Measurements from ENCODE around the gene FYCO1. TPM values are rescaled to one million over a fixed set of nuclear protein-coding genes. Genes with fewer than 3 reads are reported as not detected.

FYCO1 gene
- total RNA-seq, 1 donor from 2014 or later: 7.9 TPM

- Histone ChIP-seq H3K27me3 (ENCODE audit: control insufficient read depth, insufficient read depth, low read length) (no peaks in the 10 kb centered on the region), H3K4me3 (ENCODE audit: low read depth, low read length) (no peak overlapping the region), H3K36me3 (ENCODE audit: control insufficient read depth, insufficient read depth, low read length) (no peaks in the 10 kb centered on the region)
- TF ChIP-seq CTCF (IDR thresholded peaks at IDR 0.05; ENCODE audit: insufficient read depth, low read length, severe bottlenecking): no peak
- DNase-seq (ENCODE audit: low read depth) (no peak), FAIRE-seq (no peak)
These were observed 5.4 kb downstream of the FYCO1 start for GRCh38 chr3:45990181-45990580.

GRCh38 chr3:45988804-45989203, 6.8 kb downstream of the FYCO1 start:
- Histone ChIP-seq H3K36me3 (ENCODE audit: control insufficient read depth, insufficient read depth, low read length) (peaks cover 5% of the 10 kb centered on the region), H3K4me3 (ENCODE audit: low read depth, low read length) (no peak overlapping the region), H3K27me3 (ENCODE audit: control insufficient read depth, insufficient read depth, low read length) (no peaks in the 10 kb centered on the region)
- FAIRE-seq: no peak
- DNase-seq (ENCODE audit: low read depth): peak; percentile 96
- no peak for TF ChIP-seq CTCF (IDR thresholded peaks at IDR 0.05; ENCODE audit: insufficient read depth, low read length, severe bottlenecking)

GRCh38 chr3:45988362-45988761, 7.3 kb downstream of the FYCO1 start:
- no peak for TF ChIP-seq CTCF (IDR thresholded peaks at IDR 0.05; ENCODE audit: insufficient read depth, low read length, severe bottlenecking)
- DNase-seq (ENCODE audit: low read depth) (no peak), FAIRE-seq (peak; percentile 64)
- no peak overlapping the region for H3K4me3 ChIP-seq (ENCODE audit: low read depth, low read length)
- H3K27me3 ChIP-seq (ENCODE audit: control insufficient read depth, insufficient read depth, low read length): no peaks in the 10 kb centered on the region
- peaks cover 5% of the 10 kb centered on the region for H3K36me3 ChIP-seq (ENCODE audit: control insufficient read depth, insufficient read depth, low read length)

- no peak for TF ChIP-seq CTCF (IDR thresholded peaks at IDR 0.05; ENCODE audit: insufficient read depth, low read length, severe bottlenecking)
- H3K4me3 ChIP-seq (ENCODE audit: low read depth, low read length): no peak overlapping the region
- no peak for FAIRE-seq
- H3K36me3 ChIP-seq (ENCODE audit: control insufficient read depth, insufficient read depth, low read length): peaks cover 5% of the 10 kb centered on the region
- H3K27me3 ChIP-seq (ENCODE audit: control insufficient read depth, insufficient read depth, low read length): no peaks in the 10 kb centered on the region
- DNase-seq (ENCODE audit: low read depth): no peak
These were observed 8.0 kb downstream of the FYCO1 start for GRCh38 chr3:45987368-45988291.

- FAIRE-seq (no peak), DNase-seq (ENCODE audit: low read depth) (peak; percentile 90)
- Histone ChIP-seq H3K36me3 (ENCODE audit: control insufficient read depth, insufficient read depth, low read length) (peaks cover 5% of the 10 kb centered on the region), H3K27me3 (ENCODE audit: control insufficient read depth, insufficient read depth, low read length) (no peaks in the 10 kb centered on the region), H3K4me3 (ENCODE audit: low read depth, low read length) (no peak overlapping the region)
- TF ChIP-seq CTCF (IDR thresholded peaks at IDR 0.05; ENCODE audit: insufficient read depth, low read length, severe bottlenecking): no peak
These were observed 9.2 kb downstream of the FYCO1 start for GRCh38 chr3:45986303-45986982.
